HG03045 (cell line): Measurements from ENCODE around the gene STRIP2.
"Not testable (repeated sequence)": the region's sequence is repeated elsewhere in the genome, so short reads cannot be mapped to it uniquely, and the experiment has no call there.

ENCODE experiments used
- ATAC-seq: cut with Tn5 transposase; IDR thresholded peaks from one replicate; pipeline ENCODE4 v1.9.1; 2021; ENCODE audit warnings: mild to moderate bottlenecking, moderate library complexity; ENCODE audit not compliant: unreplicated experiment

Gene STRIP2

DNA sequence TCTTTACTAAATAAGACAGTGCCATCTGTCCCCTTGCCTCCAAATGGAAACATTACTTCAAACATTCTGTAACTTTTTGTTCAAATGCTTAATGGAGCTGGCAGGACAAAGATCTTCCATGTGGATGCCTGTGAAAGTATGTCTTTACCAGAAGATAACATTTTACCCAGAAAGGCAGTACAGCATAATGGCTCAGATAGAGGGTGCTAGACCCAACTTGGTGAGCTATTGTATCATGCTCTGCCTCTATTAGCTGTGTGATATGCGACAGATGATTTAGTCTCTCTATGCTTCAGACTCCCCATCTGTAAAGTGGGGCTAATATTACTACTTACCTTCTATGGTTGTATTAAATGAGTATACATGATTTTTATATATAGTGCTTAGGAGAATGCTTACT is 59.3 kb downstream of the STRIP2 start:
- ATAC-seq: no peak

DNA sequence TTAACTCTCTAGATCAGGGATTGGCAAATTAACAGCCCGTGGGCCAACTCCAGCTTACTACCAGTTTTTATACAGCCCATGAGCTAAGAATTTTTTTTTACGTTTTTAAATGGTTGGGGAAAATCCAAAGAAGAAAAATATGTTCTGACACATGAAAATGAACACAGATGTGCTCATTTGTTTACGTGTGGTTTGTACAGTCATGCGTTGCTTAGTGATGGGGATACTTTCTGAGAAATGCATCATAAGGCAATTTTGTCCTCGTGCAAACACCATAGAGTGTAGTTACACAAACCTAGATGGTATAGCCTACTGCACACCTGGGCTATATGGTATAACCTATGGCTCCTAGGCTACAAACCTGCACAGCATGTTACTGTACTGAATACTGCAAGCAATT is 59.8 kb downstream of the STRIP2 start:
- peak; percentile 91 for ATAC-seq

DNA sequence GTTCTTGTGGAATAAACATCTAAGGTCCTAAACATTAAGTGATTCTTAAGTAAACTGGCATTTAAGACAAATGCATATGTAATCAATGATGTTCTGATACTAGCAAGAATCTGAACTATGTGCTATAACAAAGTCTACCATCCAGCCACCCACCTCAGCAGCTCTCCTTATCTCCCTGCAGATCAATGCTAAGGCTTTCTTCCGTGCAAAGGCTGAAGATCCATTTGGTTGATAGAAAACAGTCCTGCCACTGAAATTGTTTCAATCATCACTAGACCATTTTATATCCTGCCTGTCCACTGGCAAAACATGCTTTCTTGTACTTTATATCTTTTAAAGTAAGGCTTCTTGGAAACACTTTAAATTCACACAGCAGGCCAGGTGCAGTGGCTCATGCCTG is 61.8 kb downstream of the STRIP2 start:
- no peak for ATAC-seq

DNA sequence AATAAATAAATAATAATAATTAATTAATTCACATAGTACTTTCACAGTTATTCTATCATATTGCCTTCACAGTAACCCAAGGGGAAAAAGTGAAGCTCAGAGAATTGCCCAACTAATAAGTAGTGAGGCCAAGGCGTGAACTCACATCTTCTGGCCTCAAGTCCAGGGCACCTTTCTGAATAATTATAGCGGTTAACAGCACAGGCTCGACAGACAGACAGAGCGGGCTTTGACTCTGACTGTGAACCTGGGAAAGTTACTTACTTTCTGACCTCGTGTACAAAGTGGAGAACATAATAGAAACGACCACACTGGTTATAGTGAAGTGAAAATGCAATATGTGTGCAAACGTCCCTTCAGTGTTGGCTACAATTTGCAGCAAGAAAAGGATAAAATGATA is 62.4 kb downstream of the STRIP2 start:
- no peak for ATAC-seq

DNA sequence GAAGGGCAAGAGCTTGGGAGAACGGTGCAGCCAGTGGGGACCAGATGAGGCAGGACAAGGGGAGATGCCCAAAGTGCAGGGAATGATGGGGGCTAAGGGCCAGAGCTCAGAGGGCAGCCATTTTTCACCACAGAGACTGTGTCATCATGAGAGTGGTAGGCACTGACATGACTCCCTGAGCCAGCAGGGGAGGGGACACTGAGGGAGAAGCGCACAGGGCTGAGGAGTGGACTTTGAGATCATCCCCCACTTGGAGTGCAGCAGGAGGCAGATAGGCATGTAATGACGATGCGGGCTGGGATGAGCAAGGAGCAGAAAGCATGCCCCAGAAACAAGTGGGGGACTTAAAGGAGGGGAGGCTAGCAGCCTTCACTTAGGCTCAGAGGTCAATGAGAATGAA is 62.9 kb downstream of the STRIP2 start:
- no peak for ATAC-seq

DNA sequence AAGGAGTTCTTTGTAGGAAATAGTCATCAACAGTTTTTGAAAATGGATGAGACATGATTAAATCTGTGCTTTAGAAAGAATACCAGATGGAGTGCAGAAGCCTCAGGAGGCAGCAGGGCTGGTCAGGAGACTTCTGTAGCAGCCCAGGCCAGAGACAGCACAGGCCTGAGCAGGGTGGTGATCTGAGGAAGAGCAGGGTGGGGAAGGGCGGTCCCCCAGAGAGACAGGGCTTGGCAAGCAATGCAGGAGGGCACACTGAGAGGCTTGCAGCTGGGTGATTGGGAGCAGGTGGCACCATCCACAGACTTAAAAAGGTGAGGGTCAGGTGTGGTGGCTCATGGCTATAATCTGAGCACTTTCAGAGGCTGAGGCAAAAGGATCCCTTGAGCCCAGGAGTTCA is 63.8 kb downstream of the STRIP2 start:
- ATAC-seq: no peak

DNA sequence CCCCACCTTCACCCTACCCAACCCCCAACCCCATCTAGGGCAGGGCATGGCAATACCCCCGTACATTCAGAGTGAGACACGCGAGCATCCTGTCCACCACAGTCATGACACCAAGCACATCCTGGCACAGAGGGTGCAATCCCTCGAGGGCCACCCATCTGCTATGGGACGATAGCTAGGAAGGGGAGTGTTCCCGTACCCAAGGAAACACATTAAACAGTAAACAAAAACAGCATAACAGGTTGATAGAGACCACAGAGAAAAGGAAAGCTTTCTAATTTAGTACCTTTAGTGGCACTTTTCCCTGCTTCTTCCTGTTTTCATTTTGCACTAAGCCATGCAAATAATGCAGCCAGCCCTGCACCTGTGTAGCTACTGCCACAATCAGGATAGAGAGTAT is 65.8 kb downstream of the STRIP2 start:
- no peak for ATAC-seq

DNA sequence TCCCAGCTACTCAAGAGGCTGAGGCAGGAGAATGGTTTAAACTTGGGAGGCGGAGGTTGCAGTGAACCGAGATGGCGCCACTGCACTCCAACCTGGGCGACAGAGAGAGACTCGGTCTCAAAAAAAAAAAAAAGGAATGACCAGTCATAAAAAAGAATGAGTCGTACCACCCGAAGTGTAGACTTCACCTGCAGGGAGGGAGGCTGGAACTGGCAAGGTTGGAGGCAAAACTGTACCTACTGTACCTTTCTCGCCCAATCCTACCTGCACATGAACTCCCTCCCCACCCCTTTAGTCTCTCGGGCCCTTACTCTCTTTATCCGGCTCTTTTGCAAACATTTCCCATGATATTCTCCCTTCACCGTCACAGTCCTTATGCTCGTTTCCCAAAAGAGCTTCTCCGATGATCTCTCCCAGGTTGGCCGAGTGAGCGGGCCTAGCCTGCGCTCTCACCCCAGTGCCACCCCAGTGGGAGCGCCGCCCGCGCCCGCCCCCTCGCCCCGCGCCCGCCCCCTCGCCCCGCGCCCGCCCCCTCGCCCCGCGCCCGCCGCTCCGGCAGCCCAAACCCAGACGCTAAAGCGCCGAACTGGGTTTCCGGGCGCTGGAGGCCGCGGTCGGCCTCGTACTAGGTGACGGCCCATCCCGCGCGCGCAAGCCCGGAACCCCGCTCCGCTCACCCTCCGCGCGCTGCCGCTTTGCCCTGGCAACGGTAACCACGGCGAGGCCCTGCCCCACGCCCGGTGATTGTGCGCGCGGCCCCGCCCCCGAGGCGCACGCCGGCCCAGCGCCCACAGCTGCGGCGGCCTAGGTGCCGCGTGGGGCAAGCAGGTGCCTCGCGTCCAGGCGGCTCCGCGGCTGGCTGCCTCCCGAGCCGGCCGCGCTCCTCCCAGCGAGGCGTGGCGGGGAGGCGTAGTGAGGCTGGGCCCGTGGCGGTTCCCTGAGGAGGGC is 67.8 kb downstream of the STRIP2 start, which contains the start of gene SMKR1:
Gene SMKR1 (plus strand): TSS at position 772 of the 948 bp plus-strand sequence. CDS start 294 bp downstream, outside the sequence.
- ATAC-seq: peak; percentile 68

DNA sequence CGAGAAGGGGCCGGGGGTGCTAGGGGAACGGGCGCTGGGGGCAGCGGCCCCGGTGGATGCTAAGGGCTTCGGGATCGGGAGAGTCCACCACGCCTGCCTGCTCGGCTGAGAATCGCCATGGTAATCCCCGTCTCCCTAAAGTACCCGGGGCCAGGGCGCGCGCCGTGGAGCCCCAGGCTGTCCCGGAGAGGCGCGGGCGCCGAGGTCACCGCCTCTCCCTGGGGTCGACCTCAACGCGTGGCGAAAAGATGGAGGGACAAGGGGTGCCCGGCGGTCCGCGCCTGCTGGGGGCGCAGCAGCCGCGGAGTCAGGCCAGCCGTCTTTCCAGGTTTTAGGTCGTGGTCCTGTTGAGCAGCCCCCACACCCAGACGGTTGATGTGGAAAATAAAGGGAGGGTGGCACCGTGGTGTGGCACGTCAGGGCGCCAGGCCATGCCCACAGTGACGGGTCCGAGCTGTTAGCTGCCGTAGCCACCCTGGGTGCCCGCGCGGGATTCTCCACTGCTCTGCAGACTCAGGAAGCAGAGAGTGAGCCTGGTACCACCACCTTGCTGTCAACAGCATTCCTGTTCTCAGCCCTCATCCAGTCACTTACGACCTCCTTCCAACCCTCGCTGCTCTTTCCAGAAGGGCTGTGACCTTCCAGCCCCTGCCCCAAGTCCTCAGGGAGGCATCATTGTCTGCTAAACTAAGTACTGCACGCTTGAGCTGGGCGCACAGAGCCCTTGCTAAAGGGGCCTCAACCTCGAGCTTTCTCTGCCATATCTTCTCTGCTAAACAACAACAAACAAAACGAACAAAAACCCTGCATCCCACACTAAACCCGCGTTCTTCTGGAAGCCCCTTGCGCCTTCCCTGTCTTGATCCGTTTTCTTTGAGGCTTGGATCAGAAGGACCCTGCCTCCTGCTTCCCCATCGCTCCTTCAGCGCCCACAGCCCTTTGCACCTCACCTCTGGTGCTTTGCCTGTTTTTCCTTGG is 68.8 kb downstream of the STRIP2 start:
- ATAC-seq: no peak

DNA sequence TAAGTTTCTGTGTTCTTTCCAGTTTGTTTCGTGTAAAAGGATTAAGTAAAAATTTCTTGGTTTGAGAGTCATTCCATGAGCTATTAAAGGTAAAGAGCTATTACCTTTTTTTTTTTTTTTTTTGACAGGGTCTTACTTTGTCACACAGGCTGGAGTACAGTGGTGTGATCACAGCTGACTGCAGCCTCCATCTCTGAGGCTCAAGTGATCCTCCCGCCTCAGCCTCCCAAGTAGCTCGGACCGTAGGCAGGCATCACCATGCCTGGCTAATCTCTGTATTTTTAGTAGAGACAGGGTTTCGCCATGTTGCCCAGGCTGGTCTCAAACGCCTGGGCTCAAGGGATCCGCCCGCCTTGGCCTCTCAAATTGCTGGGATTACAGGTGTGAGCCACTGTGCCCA is 69.5 kb downstream of the STRIP2 start:
- no peak for ATAC-seq

DNA sequence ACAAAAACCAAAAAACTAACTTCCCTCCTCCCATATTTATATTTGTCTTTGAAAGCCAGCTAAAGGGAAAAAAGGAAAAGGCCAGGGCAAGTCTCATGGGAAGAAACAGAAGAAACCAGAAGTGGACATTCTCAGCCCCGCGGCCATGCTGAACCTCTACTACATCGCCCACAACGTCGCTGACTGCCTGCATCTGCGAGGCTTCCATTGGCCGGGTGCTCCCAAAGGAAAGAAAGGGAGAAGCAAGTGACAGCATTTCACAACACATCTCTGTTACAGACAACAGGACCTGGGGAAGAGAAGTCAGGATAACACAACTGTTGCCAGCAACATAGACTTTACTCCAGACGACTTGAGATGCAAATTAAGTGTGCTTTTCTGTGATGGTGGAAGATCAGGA is 78.0 kb downstream of the STRIP2 start:
- no peak for ATAC-seq

DNA sequence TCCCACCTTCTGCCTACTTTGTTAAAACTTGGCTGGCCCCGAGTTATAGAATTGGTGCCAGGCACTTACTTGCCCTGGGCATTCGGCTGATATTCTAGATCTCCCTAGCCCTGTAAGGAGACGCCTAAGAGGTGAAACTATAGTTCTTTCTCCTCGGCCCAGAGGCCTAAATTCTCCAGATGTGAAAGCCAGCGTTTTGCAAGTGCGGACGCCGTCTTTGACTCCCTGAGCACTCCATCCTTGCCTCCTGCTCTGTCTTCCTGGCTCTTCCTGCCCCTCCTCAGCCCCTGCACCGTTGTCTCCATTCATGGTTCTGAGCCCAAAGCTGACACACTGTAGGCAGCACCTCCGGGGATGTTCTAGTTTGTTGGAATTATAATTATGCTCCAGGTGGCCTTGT is 79.3 kb downstream of the STRIP2 start:
- no peak for ATAC-seq

DNA sequence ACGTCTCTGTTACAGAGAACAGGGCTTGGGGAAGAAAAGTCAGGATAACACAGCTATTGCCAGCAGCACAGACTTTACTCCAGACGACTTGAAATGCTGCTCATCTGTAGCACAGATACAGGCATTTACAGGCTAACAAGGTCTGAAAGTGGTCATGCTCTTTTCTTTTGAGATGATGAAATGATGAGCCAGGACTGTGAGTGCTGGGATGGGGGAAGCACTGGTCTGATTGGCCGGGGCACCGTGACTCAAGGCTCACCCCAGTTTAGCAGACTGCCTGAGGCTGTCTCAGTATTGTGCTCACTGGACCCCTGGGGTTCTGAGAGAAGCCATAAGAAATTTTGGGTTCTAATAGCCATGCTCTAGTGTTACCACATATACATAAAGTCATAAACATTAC is 80.5 kb downstream of the STRIP2 start:
- no peak for ATAC-seq

DNA sequence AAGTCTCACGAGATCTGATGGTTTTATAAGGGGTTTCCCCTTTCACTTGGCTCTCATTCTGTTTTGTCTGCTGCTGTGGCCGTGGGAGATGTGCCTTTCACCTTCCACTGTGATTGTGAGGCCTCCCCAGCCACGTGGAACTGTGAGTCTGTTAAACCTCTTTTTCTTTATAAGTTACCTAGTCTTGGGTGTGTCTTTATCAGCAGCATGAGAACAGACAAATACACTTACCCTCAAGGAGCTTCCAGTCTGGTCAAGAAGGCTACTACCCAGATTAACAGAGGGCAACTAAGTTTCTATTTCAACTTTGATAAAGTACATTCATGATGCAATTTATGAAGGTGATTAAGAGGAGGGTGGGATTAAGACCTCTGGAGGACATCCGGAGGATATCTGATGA is 81.1 kb downstream of the STRIP2 start:
- ATAC-seq: no peak

DNA sequence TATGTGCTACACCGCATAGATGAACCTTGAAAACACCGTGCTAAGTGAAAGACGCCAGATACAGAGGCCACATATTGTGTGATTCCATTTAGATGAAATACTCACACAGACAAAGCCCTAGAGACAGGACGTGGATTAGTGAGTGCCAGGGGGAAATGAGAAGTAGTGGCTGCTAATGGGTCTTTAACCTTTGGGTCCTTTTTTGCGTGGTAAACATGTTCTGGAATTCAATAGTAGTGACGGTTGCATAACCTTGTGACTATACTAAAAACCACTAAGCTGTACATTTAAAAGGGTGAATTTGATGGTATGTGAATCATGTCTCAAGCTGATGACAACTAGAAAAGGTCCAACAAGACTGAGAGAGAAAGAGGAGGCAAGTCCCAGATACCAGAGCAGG is 83.7 kb downstream of the STRIP2 start:
- no peak for ATAC-seq

DNA sequence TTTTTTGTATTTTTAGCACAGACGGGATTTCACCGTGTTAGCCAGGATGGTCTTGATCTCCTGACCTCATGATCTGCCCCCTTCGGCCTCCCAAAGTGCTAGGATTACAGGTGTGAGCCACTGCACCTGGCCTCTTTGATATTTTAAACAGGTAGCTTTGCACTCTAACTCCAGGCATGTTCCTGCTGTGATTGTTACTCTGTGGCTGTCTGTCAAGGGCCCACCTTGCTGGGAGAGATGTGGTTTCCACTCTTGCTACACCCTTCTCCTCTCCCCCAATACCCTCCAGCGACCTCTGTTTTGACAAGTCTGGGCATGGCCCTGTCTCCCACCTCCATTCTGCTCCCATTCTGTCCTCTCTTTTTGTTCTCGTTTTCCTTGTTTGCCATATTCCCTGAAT is 85.2 kb downstream of the STRIP2 start:
- no peak for ATAC-seq

DNA sequence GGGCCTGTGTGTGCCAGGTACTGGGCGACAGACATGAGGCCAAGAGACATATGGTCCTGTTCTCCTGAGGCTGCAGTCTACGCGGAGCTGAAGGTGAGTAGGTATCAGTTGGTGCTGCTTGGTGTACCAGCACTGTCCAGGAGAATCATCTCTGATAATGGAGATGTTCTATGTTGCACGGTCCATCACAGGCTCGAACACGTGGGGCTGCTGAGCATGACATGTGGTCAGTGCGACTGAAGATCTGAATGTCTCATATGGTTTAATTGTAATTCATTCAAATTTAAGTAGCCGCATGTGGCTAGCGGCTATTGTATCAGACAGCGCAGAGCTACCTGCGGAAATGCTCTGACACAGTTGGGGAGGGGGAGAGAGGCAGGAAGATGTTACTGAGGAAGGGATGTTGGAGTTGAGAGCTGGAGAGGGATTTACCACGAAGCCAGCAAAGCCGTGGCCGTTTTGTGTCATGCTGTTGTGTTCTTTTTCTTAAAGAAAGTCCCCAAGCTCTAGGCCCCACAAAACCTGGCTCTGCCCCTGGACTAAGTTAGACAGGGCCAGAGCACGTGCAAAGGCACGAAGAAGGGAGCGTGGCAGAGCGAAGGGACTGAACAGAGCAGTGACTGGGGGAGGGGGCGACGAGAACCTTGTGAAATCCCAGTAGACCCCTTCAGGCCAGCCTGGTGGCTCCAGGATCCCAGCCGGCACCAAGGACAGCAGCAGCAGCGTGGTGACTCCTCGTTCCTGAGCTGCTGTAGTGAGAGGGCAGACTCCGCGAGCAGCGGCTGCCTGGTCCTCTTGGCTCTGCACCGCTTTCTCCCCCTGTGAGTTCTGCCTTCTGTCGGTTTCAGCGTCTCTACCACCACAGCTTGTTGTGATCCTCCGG is 88.1 kb downstream of the STRIP2 start:
- no peak for ATAC-seq

DNA sequence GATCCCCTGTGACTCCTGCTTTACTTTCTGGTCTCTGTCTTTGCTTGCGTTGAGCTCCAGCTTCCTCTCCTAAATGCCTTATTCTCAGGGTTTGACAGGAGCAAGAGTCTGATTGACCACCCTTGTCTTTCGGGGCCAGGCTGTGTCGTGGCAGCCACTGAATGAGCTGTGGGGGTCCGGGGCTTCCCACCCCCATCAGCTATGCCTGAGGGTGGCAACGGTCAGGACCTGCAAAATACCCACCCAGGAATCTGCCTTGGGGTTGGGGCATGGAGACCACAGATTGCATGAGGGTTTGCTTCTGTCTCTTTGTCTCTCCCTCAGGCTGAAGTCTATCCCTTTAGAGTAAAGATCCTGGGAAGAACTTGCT is 88.7 kb downstream of the STRIP2 start:
- ATAC-seq: no peak

DNA sequence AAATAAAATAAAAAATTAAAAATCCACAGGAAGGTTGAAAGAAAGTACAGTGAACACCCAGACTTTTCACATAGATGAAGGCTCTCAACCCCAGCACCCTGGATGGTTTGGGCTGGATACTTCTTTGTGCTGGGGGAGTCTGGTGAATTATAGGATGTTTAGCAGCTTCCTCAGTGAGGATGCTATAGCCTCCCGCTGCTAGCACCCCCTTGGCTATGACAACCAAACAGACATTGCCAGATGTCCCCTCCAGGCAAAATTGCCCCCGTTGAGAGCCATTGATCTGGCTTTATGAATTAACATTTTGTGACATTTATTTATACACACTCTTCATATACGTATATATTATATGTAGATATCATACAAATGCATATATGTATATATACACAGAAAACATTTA is 89.7 kb downstream of the STRIP2 start:
- ATAC-seq: no peak

DNA sequence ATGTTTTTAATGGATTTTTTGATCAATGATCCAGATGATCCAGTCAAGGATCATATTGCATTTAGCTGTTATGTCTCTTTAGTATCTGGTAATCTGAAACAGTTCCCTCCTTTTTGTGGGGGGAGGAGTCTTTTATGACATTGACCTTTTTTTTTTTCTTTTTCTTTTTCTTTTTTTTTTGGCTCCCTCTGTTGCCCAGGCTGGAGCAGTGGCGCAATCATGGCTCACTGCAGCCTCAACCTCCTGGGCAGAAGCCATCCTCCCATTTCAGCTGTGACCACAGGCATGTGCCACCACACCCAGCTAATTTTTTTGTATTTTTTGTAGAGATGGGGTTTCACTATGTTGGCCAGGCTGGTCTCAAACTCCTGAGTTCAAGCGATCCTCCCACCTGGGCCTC is 90.2 kb downstream of the STRIP2 start:
- ATAC-seq: not testable (repeated sequence)
